ENCODE data around the gene MITF.

Gene MITF

DNA sequence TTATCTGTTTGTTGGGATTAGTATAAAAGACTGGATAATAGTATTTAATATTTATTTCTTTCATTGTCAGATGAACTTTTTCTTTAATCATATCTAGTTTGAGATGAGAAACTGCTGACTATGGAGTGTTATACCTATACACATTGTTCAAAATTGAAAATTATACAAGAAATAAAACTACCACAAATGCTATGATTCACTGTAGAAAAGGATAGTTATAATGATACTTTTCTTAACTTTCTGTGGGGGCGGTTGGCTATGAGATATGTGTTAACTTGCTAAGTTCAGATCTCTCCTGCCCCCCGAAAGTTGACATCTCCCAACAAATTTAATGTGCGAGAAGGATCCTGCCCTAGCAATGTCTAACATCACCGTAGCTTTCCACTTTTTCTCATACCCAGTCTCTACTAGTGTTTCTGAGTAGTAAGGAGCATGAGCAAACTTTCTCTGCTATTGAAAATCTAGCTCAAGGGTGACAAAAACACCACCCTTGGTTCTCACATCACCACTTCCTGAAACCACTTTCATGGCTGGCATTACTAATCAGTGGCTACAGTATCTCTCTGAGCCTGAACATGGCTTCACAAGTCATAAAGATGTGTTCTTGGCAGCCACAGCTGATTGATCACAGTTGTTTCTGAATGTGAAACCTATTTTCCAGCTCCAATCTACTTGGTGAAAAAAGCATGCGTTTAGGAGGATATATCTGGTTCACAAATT, 244.4 kb downstream of the MITF start:
- DNase-seq, result peak; percentile 54

DNA sequence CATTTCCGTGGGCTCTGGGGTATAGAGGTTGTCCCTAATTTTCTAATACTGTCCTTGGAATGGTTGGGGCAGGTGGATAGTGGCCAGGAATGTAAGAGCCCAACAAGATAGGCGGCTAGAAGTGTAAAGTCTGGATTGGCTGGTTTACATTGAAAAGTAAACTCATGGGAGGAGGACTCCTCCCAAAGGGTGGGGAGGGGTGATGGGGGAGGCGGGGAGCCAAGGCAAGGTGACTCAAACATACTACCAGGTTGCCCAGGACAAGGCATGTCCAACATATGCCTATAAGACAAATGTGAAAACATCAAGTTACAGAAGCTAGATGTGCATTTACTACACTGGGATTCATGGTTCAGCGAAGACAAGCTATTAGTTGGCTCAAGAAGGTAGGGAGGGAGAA, 246.0 kb downstream of the MITF start:
- DNase-seq, result no peak

- DNase-seq, result no peak
These were observed 247.2 kb downstream of the MITF start for GRCh38 chr3:69986419-69986818.

- no peak for DNase-seq
These were observed 248.6 kb downstream of the MITF start for GRCh38 chr3:69987833-69988232.

DNA sequence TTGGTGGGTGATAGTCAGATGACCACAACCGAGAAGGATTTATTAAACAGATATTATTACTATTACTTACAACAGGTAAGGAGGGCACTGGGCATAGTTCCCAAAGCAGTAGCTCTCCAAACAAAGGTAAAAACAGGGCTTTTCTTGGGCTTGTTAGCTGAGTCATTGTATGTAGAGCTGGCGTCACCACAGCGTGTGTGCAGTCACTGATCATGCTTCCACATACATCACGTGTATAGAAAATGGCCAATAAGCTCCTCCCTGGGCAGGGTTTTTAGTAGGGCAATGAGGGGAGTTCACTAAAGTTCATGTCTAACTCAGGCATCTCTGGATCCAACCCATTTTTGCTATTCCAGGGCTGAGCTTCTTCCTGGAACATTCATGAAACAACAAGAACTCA, 254.5 kb downstream of the MITF start:
- DNase-seq, result no peak

DNA sequence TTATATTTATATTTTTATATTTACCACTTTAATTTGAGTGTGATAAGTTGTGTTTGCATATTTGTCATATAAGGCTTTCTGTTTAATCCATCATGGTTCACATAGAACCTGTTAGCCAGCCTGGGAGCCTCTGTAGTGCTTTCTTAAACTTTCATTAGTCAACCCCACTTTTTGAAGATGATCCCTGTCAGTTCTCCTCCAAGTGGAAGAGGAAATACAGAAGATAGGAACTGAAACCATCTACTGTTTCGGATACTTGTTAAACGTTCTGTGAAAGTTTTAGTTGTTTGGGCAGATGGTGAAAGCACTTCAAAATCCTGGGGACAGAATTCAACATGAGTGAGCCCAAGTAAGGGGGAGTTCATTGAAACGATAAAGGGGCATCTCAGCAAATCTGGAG, 255.7 kb downstream of the MITF start:
- peak; percentile 87 for DNase-seq

GRCh38 chr3:69997631-69998307, 258.5 kb downstream of the MITF start:
- no peak for DNase-seq

DNA sequence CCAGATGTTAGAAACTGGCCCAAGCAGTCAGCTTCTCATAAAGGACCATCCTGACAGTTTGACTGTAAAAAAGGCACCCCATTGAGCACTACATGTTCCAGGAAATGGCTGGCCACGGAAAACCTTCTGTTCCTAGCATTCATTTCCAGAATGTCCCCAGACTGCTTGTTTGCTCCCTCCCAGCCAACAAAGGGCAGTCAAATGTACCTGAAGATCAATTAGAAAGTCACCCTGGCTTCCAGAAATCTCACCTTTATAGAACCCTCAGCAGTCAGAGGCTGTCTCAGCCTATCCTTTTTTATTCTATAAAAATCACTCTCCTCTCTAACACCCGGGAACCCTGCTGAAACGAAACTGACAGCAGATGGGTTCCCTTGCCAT, 259.5 kb downstream of the MITF start:
- DNase-seq, result no peak

GRCh38 chr3:69999140-70000027, 260.1 kb downstream of the MITF start, which contains the start of gene SAMMSON:
TSS of gene SAMMSON (plus strand) at chr3:69999733.
- no peak for DNase-seq

DNA sequence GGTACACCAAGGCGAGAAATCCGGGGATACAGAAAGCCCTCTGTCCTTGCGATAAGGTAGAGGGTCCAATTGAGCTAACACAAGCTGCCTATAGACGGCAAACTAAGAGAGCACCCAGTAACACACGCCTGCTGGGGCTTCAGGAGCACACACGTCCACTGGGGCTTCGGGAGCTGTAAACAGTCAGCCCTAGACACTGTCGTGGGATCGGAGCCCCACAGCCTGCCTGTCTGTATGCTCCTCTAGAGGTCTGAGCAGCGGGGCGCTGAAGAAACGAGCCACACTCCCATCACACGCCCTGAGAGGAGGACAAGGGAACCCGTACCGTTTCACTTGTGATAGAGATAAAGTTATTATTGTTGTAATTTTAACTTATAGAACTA, 260.8 kb downstream of the MITF start:
- no peak for DNase-seq

- DNase-seq, result no peak
These were observed 261.4 kb downstream of the MITF start for GRCh38 chr3:70000563-70001081.

DNA sequence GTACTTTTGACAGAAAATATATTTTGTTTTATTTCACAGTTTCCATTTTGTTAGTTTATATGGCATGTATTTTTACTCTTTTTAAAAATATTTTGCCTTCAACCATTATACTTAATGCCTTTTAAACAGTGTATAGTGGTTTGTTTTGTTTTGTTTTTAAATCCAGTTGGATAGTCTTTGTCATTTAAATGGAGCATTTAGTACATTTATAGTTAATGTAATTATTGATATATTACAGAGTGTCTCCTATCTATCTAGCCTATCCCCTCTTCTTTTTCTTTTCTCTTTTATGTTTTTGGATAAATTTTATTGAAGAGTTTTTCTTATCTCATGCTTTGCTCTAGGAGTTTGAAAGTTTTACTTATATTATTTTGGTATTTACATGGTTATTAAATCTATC, 263.9 kb downstream of the MITF start:
- DNase-seq, result no peak

DNA sequence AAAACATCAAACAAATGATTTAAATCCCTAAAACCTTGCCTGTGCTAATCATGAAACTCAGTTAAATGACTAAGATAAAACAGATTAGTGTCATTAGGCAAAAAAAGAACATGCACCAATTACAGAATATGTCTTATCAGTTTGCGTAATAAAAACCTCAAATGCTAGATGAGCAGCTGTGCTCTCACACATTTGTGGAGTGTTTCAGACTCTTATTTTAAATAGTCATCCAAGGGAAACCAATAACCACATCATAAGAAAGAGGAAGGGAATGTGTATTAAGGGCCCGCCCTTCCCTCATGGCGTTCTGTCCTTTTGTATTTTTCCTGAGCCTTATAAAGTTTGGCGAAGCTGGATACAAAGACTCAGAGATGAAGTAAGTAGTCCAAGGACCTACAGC, 266.8 kb downstream of the MITF start:
- peak; percentile 90 for DNase-seq

DNA sequence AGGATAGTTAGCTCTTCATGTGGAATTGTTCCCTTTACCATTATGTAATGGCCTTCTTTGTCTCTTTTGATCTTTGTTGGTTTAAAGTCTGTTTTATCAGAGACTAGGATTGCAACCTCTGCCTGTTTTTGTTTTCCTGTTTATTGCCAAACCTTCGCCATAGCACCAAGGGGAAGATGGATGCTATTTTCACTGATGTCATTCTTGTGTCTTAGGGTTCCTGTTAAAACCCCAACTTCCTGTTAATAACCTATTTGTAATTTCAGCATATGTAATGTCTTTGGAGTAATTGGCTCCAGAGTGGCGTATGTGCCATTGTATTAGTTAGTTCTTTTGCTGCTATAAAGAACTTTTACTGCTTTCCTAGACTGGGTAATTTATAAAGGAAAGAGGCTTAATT, 271.1 kb downstream of the MITF start:
- no peak for DNase-seq

DNA sequence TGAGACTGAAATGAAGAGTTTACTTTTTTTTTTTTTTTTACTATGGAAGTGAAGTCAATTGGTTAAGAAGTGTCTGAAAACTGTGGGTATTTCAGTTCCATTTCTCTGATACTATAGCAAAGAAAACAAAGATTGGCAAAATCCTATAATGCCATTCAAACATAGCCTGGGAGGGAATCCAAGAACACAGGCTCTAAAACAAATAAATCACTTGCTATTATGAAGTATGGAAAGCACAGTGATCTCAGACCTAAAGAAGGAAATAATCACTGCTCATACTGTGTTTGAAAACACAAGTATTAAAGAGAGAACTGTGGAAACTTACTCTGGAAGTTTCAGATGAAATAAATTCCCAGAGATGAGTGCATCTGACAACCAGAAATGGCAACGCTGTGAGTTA, 272.3 kb downstream of the MITF start:
- DNase-seq, result no peak

Data from MV-4-11 (cell line).